Ovary (tissue), 3 donors: ENCODE data around the gene C19orf12.

Source experiments
- CTCF ChIP-seq, 3 donors: fragments of 450-650 bp in 2 of 3; fragments of 200-600 bp in 1 of 3; IDR thresholded peaks; one replicate each; pipeline versions ENCODE4 v1.5.1 to v1.8.0; 2016 to 2022; ENCODE audit warnings: antibody characterized with exemption in 3 of 3, mild to moderate bottlenecking in 1 of 3
- EP300 ChIP-seq: sonication (generic); formaldehyde crosslinking; IDR thresholded peaks from one replicate; pipeline ENCODE4 v1.6.1; 2017; ENCODE audit warnings: antibody characterized with exemption
- POLR2A ChIP-seq: fragments of 450-650 bp; IDR thresholded peaks from one replicate; pipeline ENCODE4 v1.6.1; 2017; ENCODE audit warnings: antibody characterized with exemption, mild to moderate bottlenecking, moderate library complexity
- donor health status: DM: no; HTN: no; CAD: no.

GRCh38 chr19:29708554-29709439 lies 6.3 kb downstream of the C19orf12 start:
- TF ChIP-seq POLR2A (no peak), CTCF (IDR thresholded peaks at IDR 0.05) (no peak), EP300 (no peak)
